Measurements from ENCODE around the gene PHLDB3. TPM values are rescaled to one million over a fixed set of nuclear protein-coding genes. Genes with fewer than 3 reads are reported as not detected.

Gene PHLDB3
- total and polyA plus RNA-seq, 2 donors (not counting 3 experiments of a cell fraction or from before 2014, with no cell fraction given), result 5.5 to 12.0 TPM

DNA sequence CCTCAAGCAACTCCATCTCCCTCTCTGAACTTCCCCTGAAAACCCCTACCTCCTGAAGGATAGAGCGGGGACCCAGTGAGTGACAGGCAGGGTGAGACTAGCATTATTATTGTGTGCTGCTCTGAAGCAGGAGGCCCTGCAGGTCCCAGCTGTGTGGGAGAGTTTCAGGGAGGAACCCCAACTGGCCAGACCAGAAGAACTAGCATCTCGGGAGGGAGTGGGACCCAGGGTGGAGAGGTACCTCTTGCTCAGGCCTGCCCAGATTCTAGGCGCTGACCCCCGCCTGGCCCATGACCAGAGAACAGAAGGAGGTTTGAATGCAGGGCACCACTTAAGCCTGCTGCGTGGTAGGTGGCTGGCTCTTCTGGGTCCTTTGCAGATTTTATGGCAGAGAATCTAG, 33.5 kb downstream of the PHLDB3 start:
- Histone ChIP-seq H4K20me1 (replicated peaks; ENCODE audit: control insufficient read depth, extremely low read depth, insufficient read depth, low read length) (no peaks in the 10 kb centered on the region), H3K4me2 (ENCODE audit: insufficient read depth, low read length) (no peak overlapping the region), H3K9me1 (replicated peaks; ENCODE audit: control insufficient read depth, extremely low read depth, insufficient read depth, low read length) (no peaks in the 10 kb centered on the region), H2AFZ (ENCODE audit: low read depth, low read length) (no peak overlapping the region), H3K9me3 (replicated peaks; ENCODE audit: control insufficient read depth, insufficient read depth, low read length) (no peaks in the 10 kb centered on the region), H3K36me3 (ENCODE audit: control insufficient read depth in 2 of 2, extremely low read depth in 1 of 2, insufficient read depth in 2 of 2, low read length in 2 of 2) (no peaks in the 10 kb centered on the region), H3K79me2 (ENCODE audit: control insufficient read depth, insufficient read depth, low read length) (no peaks in the 10 kb centered on the region), H3K9ac (replicated peaks; ENCODE audit: extremely low read depth, insufficient read depth, low read length) (no peak overlapping the region), H3K27me3 (ENCODE audit: control insufficient read depth in 2 of 2, insufficient read depth in 2 of 2, low read length in 2 of 2) (no peaks in the 10 kb centered on the region), H3K27ac (ENCODE audit: insufficient read depth, low read depth, low read length) (no peak overlapping the region), H3K4me3 (replicated peaks in 1 of 3; ENCODE audit: insufficient read depth in 1 of 3, low read depth in 1 of 3, low read length in 3 of 3) (no peak overlapping the region), H3K4me1 (ENCODE audit: control insufficient read depth, extremely low read depth, insufficient read depth, low read length) (peaks cover 31% of the 10 kb centered on the region)
- dilution Hi-C loops (cut with MboI; ENCODE audit: extremely low pct_ligation_motif_present, low sequenced_read_pairs), result no loop called here
- DNase-seq (ENCODE audit: low read depth, low spot score) (no peak), FAIRE-seq (no peak)
- TF ChIP-seq POLR2AphosphoS5 (IDR thresholded peaks at IDR 0.05; ENCODE audit: insufficient read depth, low read depth, low read length) (no peak), GATA2 (IDR thresholded peaks at IDR 0.05; ENCODE audit: insufficient read depth, insufficient read length, low read depth, low read length) (no peak), MYC (IDR thresholded peaks at IDR 0.05; ENCODE audit: low read depth, low read length) (no peak), JUN (IDR thresholded peaks at IDR 0.05; ENCODE audit: borderline replicate concordance, insufficient read depth, insufficient read length, low read depth) (no peak)
- CTCF ChIA-PET, result no interaction called here
- POLR2A ChIA-PET, result no interaction called here
- BruUV-seq (replicated peaks), result no TSS peak
- intact Hi-C loops (cut with micrococcal nuclease), result no loop called here

DNA sequence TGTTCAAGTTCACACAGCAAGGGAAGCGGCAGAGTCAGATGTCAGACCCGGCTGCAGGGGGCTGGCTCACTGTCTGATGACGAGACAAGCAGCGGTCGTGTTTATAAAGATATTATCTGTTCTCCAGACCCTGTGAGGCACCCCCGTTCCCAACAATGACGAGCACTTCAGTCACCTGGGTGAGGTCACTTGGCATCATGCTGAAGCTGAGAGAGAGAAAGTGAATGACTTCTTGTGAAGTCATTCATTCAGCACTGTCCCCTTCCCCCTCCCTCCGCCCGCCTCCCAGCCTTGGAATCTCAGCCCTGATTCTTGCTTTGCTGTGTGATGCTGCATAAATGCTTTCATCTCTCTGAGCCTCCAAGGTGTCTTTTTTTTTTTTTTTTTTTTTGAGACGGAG, 34.3 kb downstream of the PHLDB3 start:
- no peaks in the 10 kb centered on the region for H3K9me3 ChIP-seq (replicated peaks; ENCODE audit: control insufficient read depth, insufficient read depth, low read length)
- H3K27ac ChIP-seq (ENCODE audit: insufficient read depth, low read depth, low read length), result no peak overlapping the region
- dilution Hi-C loops (cut with MboI; ENCODE audit: extremely low pct_ligation_motif_present, low sequenced_read_pairs) (no loop called here), intact Hi-C loops (cut with micrococcal nuclease) (no loop called here)
- no peak overlapping the region for H3K4me3 ChIP-seq (replicated peaks in 1 of 3; ENCODE audit: insufficient read depth in 1 of 3, low read depth in 1 of 3, low read length in 3 of 3)
- FAIRE-seq (no peak), DNase-seq (ENCODE audit: low read depth, low spot score) (no peak)
- H3K9ac ChIP-seq (replicated peaks; ENCODE audit: extremely low read depth, insufficient read depth, low read length), result no peak overlapping the region
- ChIA-PET POLR2A (no interaction called here), CTCF (interaction anchor here (1.0 kb wide), 1 partner anchor 23 kb away, joined by 3 read pairs; no protein-coding TSS in a partner anchor)
- no peak overlapping the region for H3K4me2 ChIP-seq (ENCODE audit: insufficient read depth, low read length)
- peak overlapping the region; percentile 11 for H2AFZ ChIP-seq (ENCODE audit: low read depth, low read length)
- no peaks in the 10 kb centered on the region for H3K36me3 ChIP-seq (ENCODE audit: control insufficient read depth in 2 of 2, extremely low read depth in 1 of 2, insufficient read depth in 2 of 2, low read length in 2 of 2)
- BruUV-seq (replicated peaks), result no TSS peak
- H3K9me1 ChIP-seq (replicated peaks; ENCODE audit: control insufficient read depth, extremely low read depth, insufficient read depth, low read length), result no peaks in the 10 kb centered on the region
- no peaks in the 10 kb centered on the region for H3K79me2 ChIP-seq (ENCODE audit: control insufficient read depth, insufficient read depth, low read length)
- H3K4me1 ChIP-seq (ENCODE audit: control insufficient read depth, extremely low read depth, insufficient read depth, low read length), result peaks cover 28% of the 10 kb centered on the region
- H4K20me1 ChIP-seq (replicated peaks; ENCODE audit: control insufficient read depth, extremely low read depth, insufficient read depth, low read length), result no peaks in the 10 kb centered on the region
- H3K27me3 ChIP-seq (ENCODE audit: control insufficient read depth in 2 of 2, insufficient read depth in 2 of 2, low read length in 2 of 2), result no peaks in the 10 kb centered on the region
- TF ChIP-seq JUN (IDR thresholded peaks at IDR 0.05; ENCODE audit: borderline replicate concordance, insufficient read depth, insufficient read length, low read depth) (no peak), GATA2 (IDR thresholded peaks at IDR 0.05; ENCODE audit: insufficient read depth, insufficient read length, low read depth, low read length) (no peak), MYC (IDR thresholded peaks at IDR 0.05; ENCODE audit: low read depth, low read length) (no peak), MAX (IDR thresholded peaks at IDR 0.05; ENCODE audit: insufficient read depth, insufficient read length) (no peak), FOS (IDR thresholded peaks at IDR 0.05; ENCODE audit: borderline replicate concordance, insufficient read depth, low read length) (no peak), POLR2AphosphoS5 (IDR thresholded peaks at IDR 0.05; ENCODE audit: insufficient read depth, low read depth, low read length) (no peak), POLR2A (IDR thresholded peaks at IDR 0.05; ENCODE audit: low read depth, low read length) (no peak), EZH2 (IDR thresholded peaks at IDR 0.05; ENCODE audit: borderline replicate concordance, low read depth, low read length, severe bottlenecking) (no peak)
- TF ChIP-seq, protein P1, sequence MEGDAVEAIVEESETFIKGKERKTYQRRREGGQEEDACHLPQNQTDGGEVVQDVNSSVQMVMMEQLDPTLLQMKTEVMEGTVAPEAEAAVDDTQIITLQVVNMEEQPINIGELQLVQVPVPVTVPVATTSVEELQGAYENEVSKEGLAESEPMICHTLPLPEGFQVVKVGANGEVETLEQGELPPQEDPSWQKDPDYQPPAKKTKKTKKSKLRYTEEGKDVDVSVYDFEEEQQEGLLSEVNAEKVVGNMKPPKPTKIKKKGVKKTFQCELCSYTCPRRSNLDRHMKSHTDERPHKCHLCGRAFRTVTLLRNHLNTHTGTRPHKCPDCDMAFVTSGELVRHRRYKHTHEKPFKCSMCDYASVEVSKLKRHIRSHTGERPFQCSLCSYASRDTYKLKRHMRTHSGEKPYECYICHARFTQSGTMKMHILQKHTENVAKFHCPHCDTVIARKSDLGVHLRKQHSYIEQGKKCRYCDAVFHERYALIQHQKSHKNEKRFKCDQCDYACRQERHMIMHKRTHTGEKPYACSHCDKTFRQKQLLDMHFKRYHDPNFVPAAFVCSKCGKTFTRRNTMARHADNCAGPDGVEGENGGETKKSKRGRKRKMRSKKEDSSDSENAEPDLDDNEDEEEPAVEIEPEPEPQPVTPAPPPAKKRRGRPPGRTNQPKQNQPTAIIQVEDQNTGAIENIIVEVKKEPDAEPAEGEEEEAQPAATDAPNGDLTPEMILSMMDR (IDR thresholded peaks at IDR 0.05; ENCODE audit: extremely low read depth in 1 of 2, insufficient read depth in 1 of 2, low read depth in 1 of 2, low read length in 2 of 2), result no peak
